Nephron progenitor cell (in vitro differentiated cells): ENCODE measurements around the gene NOL8.
A peak's percentile ranks its signal among the peaks of the same experiment; 100 is the strongest.

Experiments used
- DNase-seq: peaks from one replicate; pipeline ENCODE4 v3.0.0; 2021
- H3K27ac Mint-ChIP-seq: 2 replicates; pipeline ENCODE4 v1.8.0; 2021; ENCODE audit warnings: mild to moderate bottlenecking, moderate library complexity, mixed read lengths
- H3K27me3 Mint-ChIP-seq: 2 replicates; pipeline ENCODE4 v1.8.0; 2021; ENCODE audit warnings: mild to moderate bottlenecking, low read depth, mixed read lengths; ENCODE audit not compliant: poor library complexity
- H3K36me3 Mint-ChIP-seq: 2 replicates; pipeline ENCODE4 v1.8.0; 2021; ENCODE audit warnings: low read depth, mixed read lengths
- H3K4me1 Mint-ChIP-seq: 2 replicates; pipeline ENCODE4 v1.8.0; 2021; ENCODE audit warnings: mixed read lengths
- H3K4me3 Mint-ChIP-seq: 2 replicates; pipeline ENCODE4 v1.8.0; 2021; ENCODE audit warnings: mild to moderate bottlenecking, moderate library complexity, mixed read lengths
- H3K9me3 Mint-ChIP-seq: 2 replicates; pipeline ENCODE4 v1.8.0; 2021; ENCODE audit warnings: mild to moderate bottlenecking, moderate library complexity, mixed read lengths
- TF ChIP-seq, protein P1 (sequence below): fragments of 200-600 bp; sonication (generic); IDR thresholded peaks from 2 replicates; pipeline ENCODE4 v1.5.0; 2021; ENCODE audit warnings: antibody characterized with exemption

Gene NOL8

DNA sequence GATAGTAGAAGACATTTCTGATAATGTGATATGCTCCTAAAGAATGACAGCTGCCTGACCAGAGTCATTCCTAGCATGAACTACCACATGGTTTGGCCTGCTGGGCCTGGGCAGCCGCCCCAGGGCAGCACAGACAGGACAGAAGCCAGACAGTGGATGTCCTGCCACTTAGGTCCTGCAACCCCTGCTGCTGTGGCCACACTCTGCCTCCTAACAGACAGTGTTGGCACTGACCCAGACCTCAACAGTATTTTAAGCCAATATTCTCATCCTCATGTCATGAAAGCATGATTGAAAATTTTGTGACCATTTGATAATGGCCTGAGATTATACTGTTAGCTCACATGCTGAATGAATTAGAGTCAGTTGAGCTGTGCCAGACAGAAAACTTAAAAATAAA is 16.4 kb upstream of the NOL8 start:
- H3K27ac Mint-ChIP-seq, result no peak overlapping the region
- DNase-seq, result no peak

DNA sequence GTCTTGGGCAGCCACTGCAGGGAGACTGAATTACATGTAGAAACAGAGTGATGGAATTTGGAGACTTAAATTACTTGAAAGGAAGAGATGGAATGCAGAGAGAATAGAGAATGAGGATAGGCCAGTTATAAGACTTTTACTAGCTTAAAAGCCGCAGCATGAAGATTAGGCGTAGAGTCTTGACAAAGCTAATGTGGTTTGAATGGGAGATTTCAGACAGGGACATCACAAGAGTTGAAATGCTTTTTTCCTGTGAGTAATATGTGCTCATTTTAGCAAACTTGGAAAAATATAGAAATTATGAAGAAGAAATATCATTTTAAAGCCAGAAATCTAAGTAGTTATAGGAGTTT is 8.1 kb upstream of the NOL8 start:
- Mint-ChIP-seq H3K4me3 (no peak overlapping the region), H3K27me3 (no peaks in the 10 kb centered on the region), H3K27ac (no peak overlapping the region), H3K9me3 (no peaks in the 10 kb centered on the region), H3K4me1 (no peaks in the 10 kb centered on the region), H3K36me3 (peaks cover under 1% of the 10 kb centered on the region)
- TF ChIP-seq, protein P1, sequence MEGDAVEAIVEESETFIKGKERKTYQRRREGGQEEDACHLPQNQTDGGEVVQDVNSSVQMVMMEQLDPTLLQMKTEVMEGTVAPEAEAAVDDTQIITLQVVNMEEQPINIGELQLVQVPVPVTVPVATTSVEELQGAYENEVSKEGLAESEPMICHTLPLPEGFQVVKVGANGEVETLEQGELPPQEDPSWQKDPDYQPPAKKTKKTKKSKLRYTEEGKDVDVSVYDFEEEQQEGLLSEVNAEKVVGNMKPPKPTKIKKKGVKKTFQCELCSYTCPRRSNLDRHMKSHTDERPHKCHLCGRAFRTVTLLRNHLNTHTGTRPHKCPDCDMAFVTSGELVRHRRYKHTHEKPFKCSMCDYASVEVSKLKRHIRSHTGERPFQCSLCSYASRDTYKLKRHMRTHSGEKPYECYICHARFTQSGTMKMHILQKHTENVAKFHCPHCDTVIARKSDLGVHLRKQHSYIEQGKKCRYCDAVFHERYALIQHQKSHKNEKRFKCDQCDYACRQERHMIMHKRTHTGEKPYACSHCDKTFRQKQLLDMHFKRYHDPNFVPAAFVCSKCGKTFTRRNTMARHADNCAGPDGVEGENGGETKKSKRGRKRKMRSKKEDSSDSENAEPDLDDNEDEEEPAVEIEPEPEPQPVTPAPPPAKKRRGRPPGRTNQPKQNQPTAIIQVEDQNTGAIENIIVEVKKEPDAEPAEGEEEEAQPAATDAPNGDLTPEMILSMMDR, result no peak
- no peak for DNase-seq

More for the DNA sequence above, 16.4 kb upstream of the NOL8 start:
- H3K4me3 Mint-ChIP-seq, result no peak overlapping the region
- peaks cover 25% of the 10 kb centered on the region for H3K36me3 Mint-ChIP-seq
- H3K27me3 Mint-ChIP-seq, result no peaks in the 10 kb centered on the region
- TF ChIP-seq, protein P1, result no peak
- no peaks in the 10 kb centered on the region for H3K4me1 Mint-ChIP-seq
- H3K9me3 Mint-ChIP-seq, result no peaks in the 10 kb centered on the region

DNA sequence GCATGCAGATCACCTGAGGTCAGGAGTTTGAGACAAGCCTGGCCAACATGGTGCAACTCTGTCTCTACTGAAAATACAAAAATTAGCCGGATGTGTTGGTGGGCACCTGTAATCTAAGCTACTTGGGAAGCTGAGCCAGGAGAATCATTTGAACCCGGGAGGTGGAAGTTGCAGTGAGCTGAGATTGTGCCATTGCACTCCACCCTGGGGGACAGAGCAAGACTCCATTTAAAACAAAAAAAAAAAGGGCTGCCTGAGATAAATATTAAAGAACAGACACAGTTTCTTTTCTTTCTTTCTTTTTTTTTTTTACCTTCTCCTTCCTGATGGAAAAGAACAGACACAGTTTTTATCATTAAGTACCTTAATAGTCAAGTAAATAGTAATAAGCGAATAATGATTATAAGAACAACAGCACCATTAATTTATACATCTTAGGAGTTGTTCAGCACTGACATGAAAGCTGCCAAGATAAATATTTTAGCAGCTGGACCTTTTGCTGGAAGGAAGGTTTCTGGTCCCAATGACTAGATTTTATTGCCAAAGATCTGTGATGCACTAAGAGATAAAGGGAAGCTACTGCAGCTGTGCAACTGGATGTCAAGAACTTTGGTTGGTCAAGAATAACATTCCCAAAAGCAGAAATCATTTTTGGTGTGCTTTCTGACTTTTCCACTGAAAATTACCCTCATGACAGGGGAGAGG is 7.6 kb upstream of the NOL8 start:
- TF ChIP-seq, protein P1, result no peak
- H3K27me3 Mint-ChIP-seq, result no peaks in the 10 kb centered on the region
- H3K27ac Mint-ChIP-seq, result no peak overlapping the region
- no peaks in the 10 kb centered on the region for H3K4me1 Mint-ChIP-seq
- no peaks in the 10 kb centered on the region for H3K36me3 Mint-ChIP-seq
- no peaks in the 10 kb centered on the region for H3K9me3 Mint-ChIP-seq
- H3K4me3 Mint-ChIP-seq, result no peak overlapping the region
- DNase-seq, result no peak

DNA sequence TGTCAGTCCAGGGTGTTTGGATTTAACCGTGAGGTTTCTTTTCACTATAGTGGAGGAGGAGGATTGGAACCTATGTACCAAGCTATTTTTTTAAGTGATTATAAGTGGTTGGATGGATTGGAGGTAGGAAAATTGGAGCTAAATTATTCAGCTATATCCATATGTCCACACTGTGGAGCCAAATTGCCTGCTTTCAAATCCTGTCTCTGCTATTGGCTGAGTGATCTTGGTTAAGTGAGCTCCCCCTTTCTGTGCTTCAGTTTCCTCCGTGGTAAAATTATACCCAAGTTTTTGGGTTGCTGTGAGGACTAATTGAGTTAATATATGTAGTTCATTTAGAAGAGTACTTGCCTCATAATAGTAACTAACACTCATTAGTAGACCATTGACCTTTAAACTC is 3.1 kb upstream of the NOL8 start:
- TF ChIP-seq, protein P1, result no peak
- H3K9me3 Mint-ChIP-seq, result no peaks in the 10 kb centered on the region
- no peak overlapping the region for H3K27ac Mint-ChIP-seq
- no peaks in the 10 kb centered on the region for H3K27me3 Mint-ChIP-seq
- H3K4me1 Mint-ChIP-seq, result peaks cover 25% of the 10 kb centered on the region
- DNase-seq, result no peak
- no peak overlapping the region for H3K4me3 Mint-ChIP-seq
- H3K36me3 Mint-ChIP-seq, result no peaks in the 10 kb centered on the region

DNA sequence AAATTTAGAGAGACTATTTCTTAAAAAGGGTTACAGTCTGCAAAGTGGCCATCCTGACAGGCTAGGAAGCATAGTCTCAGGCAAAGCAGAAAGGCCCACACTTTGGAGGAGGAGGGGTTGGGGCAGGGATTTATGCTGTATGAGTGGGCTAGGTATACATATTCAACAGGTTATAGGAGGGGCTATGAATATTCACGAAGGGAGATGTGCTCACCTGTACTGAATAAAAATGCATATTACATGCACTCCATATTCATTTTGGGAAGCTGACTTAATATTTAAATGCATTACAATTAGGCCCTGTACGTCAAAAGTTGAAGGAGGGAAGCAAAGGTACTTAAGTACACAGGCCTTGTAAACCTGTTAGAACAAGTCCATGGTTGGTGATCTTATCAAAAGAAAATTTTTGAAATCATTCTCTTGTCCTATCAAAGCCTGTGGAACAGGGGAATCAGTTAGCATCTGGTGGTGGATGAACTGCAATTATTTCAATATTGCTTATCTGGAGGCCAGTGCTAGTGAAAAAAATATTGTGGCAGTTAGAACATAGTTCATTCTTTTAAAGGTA is 2.2 kb upstream of the NOL8 start:
- TF ChIP-seq, protein P1, result no peak
- Mint-ChIP-seq H3K36me3 (peaks cover 6% of the 10 kb centered on the region), H3K4me3 (peak overlapping the region; percentile 97), H3K27ac (no peak overlapping the region), H3K27me3 (no peaks in the 10 kb centered on the region), H3K4me1 (peaks cover 25% of the 10 kb centered on the region), H3K9me3 (no peaks in the 10 kb centered on the region)
- DNase-seq, result no peak

DNA sequence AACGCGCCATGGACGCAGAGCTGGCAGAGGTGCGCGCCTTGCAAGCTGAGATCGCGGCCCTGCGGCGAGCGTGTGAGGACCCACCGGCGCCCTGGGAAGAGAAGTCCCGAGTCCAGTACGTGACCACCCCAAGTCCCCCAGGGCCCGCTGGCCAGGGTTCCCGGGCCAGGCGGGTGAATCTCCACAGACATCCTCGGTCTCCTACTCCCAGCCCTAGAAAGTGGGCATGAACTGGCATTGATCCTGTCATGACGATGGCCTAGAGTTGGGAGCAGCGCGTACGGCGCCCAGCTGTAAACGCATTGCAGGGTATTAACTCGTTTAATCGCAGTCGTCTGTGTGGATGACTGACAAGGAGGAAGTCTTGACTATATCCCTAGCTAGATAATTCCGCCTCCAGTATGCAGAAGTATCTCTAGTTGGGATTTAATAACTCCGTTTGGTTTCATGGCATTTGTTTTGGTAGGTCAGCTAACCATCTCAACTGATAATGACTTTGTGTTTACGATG is 896 bp upstream of the NOL8 start:
- no peaks in the 10 kb centered on the region for H3K9me3 Mint-ChIP-seq
- H3K27me3 Mint-ChIP-seq, result no peaks in the 10 kb centered on the region
- peaks cover 25% of the 10 kb centered on the region for H3K4me1 Mint-ChIP-seq
- peak overlapping the region; percentile 100 for H3K27ac Mint-ChIP-seq
- peaks cover 19% of the 10 kb centered on the region for H3K36me3 Mint-ChIP-seq
- peak overlapping the region; percentile 97 for H3K4me3 Mint-ChIP-seq
- no peak for DNase-seq
- TF ChIP-seq, protein P1, result no peak
